ENCODE data around the gene CNGB1.
A peak's percentile ranks its signal among the peaks of the same experiment; 100 is the strongest.
"Not testable (repeated sequence)": the region's sequence is repeated elsewhere in the genome, so short reads cannot be mapped to it uniquely, and the experiment has no call there.

CNGB1 gene

DNA sequence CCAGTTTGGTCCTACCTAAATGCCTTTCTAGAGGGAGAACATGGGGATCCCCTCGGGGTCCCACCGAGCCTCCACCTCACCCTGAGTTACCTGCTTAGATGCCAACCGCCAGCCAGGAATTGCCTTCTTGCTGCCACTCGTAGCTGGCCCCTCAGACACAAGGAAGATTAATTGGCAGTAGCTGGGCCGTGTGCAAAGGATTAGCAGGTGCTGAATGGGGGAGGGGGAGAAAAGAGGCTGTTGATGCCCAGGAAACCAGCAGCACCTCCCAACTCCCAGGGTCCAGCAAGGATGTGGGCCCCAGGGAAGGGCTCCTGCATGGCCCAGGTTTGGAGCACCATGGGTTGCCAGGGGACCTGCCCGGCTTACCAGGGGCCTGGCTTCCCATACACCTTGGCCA lies at the start of gene CNGB1:
Gene CNGB1 (minus strand): TSS at position 159 of the 400 bp plus-strand sequence. CDS start 3,842 bp downstream, outside the sequence.
- Mint-ChIP-seq H3K4me3 (no peak within 1 kb of the TSS), H3K9me3 (no peaks in the 10 kb centered on the region), H3K36me3 (no peaks in the 10 kb centered on the region), H3K27ac (no peak within 1 kb of the TSS), H3K4me1 (no peaks in the 10 kb centered on the region), H3K27me3 (peaks cover 17% of the 10 kb centered on the region)
- ATAC-seq (ENCODE audit: low read depth) (no peak), DNase-seq (ENCODE audit: low spot score in 2 of 2) (no peak)

DNA sequence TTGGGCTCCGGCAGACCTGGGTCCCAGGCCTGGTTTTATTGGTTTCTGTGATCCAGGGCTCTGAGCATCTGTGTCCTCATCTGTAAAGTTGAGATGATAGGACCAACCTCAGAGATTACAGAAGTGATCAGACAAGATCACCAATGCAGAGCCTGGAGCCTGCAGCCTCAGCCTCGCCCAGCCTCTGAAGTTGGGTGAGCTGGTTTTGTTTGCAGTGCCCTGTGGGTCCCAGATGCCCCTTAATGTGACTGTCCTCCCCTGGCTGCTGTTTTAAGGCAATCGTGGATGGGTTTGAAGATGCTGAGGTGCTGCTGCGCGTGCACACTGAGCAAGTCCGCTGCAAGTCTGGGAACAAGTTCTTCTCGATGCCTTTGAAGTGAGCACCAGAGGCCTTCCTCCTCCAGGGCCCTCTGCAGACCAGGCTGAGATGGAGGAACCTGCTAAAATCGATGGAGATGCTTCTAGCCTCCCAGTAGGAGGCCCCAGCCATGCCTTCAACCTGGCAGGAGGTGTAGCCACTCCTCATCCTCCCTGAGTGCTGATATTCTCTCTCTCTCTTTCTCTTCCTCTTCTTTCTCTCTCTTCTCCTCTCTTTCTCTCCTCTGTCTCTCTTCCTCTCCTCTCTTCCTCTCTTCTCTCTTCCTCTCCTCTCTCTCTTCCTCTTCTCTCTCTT lies 49.1 kb upstream of the CNGB1 start:
- Mint-ChIP-seq H3K4me3 (no peak overlapping the region), H3K36me3 (peaks cover 5% of the 10 kb centered on the region), H3K4me1 (peaks cover 10% of the 10 kb centered on the region), H3K27ac (peak overlapping the region; percentile 60), H3K9me3 (no peaks in the 10 kb centered on the region), H3K27me3 (peaks cover under 1% of the 10 kb centered on the region)
- no peak for DNase-seq (ENCODE audit: low spot score in 2 of 2)
- ATAC-seq (ENCODE audit: low read depth) = no peak

DNA sequence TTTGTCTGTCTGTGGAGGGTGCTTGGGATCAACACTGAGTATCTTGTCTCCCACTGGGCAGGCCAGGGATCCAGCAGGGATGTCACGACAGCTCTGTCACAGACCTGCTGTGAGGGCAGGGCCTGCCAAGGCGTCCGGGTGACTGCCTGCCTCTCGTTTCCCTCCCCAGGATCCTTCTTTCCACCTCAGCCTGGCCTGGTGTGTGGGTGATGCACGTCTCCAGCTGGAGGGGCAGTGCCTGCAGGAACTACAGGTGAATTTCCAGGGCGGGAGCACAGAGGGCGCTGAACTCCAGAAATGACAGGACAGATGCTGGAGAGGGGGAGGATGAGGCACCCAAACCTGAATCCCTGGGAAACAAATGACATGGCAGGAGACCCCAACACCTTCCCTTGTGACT lies 47.9 kb upstream of the CNGB1 start:
- Mint-ChIP-seq H3K9me3 (no peaks in the 10 kb centered on the region), H3K27ac (no peak overlapping the region), H3K27me3 (no peaks in the 10 kb centered on the region), H3K4me1 (peaks cover 6% of the 10 kb centered on the region), H3K36me3 (peaks cover 5% of the 10 kb centered on the region), H3K4me3 (no peak overlapping the region)
- DNase-seq (ENCODE audit: low spot score in 2 of 2) (no peak), ATAC-seq (ENCODE audit: low read depth) (no peak)

DNA sequence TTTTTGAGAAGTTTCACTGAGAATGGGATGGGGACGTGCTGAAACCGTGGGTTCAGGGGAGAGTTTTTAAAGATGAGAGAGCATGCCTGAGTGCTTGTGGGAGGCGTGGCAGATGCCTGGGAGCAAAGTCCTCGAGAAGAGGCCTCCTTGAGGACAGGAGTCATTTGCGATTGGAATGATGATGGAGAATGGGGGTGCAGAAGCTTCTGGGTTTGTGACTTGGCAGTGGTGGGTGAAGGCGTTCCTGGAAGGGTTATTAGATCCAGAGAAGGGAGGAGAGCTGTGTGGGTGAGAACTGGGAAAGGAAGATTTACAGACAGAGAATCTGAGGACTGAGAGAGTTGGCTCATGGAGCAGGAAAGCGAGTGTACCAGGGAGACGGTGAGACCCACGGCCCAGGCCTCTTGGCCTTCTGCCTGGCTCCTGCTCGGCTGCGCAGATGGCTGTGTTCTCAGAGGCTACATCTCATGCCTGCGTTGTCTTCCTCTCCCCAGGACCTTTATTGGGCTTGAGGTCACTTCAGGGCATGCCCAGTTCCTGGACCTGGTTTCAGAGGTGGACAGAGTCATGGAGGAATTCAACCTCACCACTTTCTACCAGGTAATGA lies 46.0 kb upstream of the CNGB1 start:
- ATAC-seq (ENCODE audit: low read depth) (no peak), DNase-seq (ENCODE audit: low spot score in 2 of 2) (no peak)
- H3K36me3 Mint-ChIP-seq = peaks cover 5% of the 10 kb centered on the region
- no peaks in the 10 kb centered on the region for H3K27me3 Mint-ChIP-seq
- no peak overlapping the region for H3K27ac Mint-ChIP-seq
- H3K9me3 Mint-ChIP-seq = no peaks in the 10 kb centered on the region
- H3K4me3 Mint-ChIP-seq = no peak overlapping the region
- peaks cover 6% of the 10 kb centered on the region for H3K4me1 Mint-ChIP-seq

DNA sequence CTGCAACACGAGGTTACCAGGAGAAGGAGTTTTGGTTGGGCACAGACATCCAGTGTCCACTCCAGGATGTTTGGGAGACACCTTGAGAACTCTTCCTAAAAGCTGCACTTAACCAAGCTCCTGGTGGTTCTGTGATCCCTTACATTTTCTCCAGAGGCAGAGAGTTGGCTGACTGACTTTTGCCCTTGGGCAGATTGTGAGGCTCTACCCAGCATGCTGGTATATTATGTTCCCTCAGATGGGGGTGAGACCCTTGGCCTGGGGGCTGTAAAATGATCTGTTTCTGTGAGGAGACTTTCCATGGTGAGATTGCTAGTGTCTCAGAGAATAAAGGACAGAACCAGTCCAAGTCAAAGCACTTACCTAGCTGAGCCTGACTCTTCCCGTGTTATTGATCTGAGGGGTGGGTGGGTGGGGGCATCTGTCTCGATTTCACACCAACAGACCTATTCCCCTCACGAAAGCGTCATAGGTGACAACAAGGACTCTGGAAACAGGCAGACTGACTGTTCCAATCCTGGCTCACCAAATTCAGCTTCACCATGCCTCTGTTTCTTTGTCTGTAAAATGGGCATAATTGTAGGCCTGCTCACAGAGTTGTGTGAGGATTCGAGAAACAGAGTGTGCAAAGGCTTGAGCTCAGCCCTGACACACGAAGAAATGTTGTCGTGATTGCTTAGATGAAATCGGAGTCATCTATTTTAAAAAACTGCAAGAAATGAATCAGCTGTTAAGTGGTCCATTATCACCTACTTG lies 42.5 kb upstream of the CNGB1 start:
- Mint-ChIP-seq H3K27ac (no peak overlapping the region), H3K9me3 (no peaks in the 10 kb centered on the region), H3K27me3 (no peaks in the 10 kb centered on the region), H3K36me3 (peaks cover 13% of the 10 kb centered on the region), H3K4me3 (no peak overlapping the region), H3K4me1 (no peaks in the 10 kb centered on the region)
- DNase-seq (ENCODE audit: low spot score in 2 of 2) (no peak), ATAC-seq (ENCODE audit: low read depth) (no peak)

DNA sequence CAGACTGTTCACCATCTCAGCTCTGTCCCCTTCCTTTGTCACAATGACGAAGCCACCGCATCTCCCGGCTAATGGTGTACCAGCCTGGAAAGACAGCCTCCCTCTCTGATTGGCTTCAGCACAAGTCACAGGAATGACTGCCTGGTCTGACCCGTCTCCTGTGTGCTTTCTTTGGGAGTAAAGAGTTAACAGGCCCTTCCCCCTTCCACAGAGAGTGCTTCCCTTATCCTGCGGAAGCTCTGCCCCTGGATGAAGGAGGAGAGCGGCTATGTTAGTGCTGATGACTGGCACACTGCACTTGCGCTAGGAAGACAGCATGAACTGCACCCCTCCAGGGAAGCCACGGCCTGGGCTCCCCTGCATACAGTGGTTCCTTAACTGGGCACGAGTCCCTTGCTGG lies 41.6 kb upstream of the CNGB1 start:
- Mint-ChIP-seq H3K36me3 (peaks cover 13% of the 10 kb centered on the region), H3K4me1 (no peaks in the 10 kb centered on the region), H3K9me3 (no peaks in the 10 kb centered on the region), H3K4me3 (no peak overlapping the region), H3K27me3 (no peaks in the 10 kb centered on the region), H3K27ac (no peak overlapping the region)
- no peak for DNase-seq (ENCODE audit: low spot score in 2 of 2)
- no peak for ATAC-seq (ENCODE audit: low read depth)

DNA sequence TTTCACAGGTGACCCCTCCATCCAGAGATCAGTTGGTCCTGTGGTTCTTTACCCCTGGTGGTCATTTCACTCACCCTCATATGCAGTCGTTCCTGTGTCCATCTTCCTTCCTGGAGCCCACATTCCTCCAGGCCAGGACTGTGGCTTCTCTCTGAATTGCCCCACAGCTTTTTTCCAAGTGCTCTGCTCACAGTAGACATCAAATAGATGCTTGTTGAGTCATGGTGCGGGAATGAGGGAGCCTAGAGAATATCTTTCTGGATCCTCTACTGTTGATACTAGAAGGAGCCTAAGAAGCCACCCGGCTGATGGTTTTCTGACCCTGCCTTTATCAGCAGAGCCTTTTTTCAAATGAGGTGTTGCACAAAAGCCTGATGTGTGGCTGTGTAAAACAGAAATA lies 40.7 kb upstream of the CNGB1 start:
- no peak overlapping the region for H3K27ac Mint-ChIP-seq
- peaks cover 18% of the 10 kb centered on the region for H3K36me3 Mint-ChIP-seq
- H3K4me3 Mint-ChIP-seq = no peak overlapping the region
- ATAC-seq (ENCODE audit: low read depth) (no peak), DNase-seq (ENCODE audit: low spot score in 2 of 2) (no peak)
- no peaks in the 10 kb centered on the region for H3K9me3 Mint-ChIP-seq
- no peaks in the 10 kb centered on the region for H3K27me3 Mint-ChIP-seq
- H3K4me1 Mint-ChIP-seq = no peaks in the 10 kb centered on the region

DNA sequence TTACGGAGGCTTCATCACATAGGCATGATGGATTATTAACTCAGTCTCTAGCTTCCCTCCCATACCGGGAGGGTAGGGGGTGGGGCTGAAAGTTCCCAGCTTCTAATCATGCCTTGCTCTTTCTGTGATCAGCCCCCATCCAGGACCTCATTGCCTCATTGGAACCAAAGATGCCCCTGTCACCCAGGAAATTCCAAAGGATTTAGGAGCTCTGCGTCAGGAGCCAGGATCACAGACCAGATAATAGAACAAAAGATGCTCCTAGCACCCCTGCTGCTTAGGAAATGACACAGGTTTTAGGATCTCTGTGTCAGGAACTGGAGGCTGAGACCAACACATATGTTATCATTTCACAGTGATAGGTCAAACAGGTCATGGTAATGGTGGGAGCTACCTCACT lies 40.0 kb upstream of the CNGB1 start:
- Mint-ChIP-seq H3K27me3 (no peaks in the 10 kb centered on the region), H3K4me3 (no peak overlapping the region), H3K27ac (no peak overlapping the region), H3K36me3 (peaks cover 20% of the 10 kb centered on the region), H3K9me3 (no peaks in the 10 kb centered on the region), H3K4me1 (no peaks in the 10 kb centered on the region)
- DNase-seq (ENCODE audit: low spot score in 2 of 2) = no peak
- no peak for ATAC-seq (ENCODE audit: low read depth)

DNA sequence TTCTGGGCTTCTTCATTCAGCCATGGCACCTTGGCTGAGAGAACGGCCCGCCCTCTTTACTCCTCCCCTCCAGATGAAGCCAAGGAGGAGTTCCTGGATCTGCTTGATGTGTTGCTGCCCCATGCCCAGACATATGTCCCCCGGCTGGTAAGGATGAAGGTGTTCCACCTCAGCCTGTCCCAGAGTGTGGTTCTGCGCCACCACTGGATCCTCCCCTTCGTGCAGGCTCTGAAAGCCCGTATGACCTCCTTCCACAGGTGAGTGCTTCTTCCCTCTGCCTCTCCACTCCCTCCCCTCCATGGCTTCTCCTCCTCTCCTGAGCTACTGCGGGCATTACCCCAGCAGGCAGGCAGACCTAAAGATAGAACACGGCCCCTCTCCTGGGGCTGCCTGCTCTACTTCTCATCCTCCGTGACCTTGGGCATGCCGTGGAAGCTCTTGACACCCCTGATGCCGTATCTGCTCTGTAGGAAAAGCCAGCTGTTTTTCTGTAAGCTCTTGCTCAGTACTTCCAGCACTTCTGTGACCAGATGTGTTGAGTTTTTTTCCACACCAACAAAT lies 39.0 kb upstream of the CNGB1 start:
- no peak for ATAC-seq (ENCODE audit: low read depth)
- H3K27ac Mint-ChIP-seq = no peak overlapping the region
- H3K9me3 Mint-ChIP-seq = no peaks in the 10 kb centered on the region
- DNase-seq (ENCODE audit: low spot score in 2 of 2) = no peak
- peaks cover under 1% of the 10 kb centered on the region for H3K4me1 Mint-ChIP-seq
- H3K36me3 Mint-ChIP-seq = peaks cover 20% of the 10 kb centered on the region
- H3K4me3 Mint-ChIP-seq = no peak overlapping the region
- no peaks in the 10 kb centered on the region for H3K27me3 Mint-ChIP-seq

DNA sequence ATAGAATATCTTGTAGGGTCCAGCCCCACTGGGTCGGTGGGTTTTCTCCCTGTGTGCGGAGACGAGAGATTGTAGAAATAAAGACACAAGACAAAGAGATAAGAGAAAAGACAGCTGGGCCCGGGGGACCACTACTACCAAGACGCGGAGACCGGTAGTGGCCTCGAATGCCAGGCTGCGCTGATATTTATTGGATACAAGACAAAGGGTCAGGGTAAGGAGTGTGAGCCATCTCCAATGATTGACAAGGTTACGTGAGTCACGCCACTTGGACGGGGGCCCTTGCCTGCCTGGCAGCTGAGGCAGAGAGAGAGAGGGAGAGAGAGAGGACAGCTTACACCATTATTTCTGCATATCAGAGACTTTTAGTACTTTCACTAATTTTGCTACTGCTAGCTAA lies 33.8 kb upstream of the CNGB1 start:
- H3K4me3 Mint-ChIP-seq; H3K27me3 Mint-ChIP-seq; H3K27ac Mint-ChIP-seq; ATAC-seq (ENCODE audit: low read depth); H3K9me3 Mint-ChIP-seq; DNase-seq (ENCODE audit: low spot score in 2 of 2): not testable (repeated sequence)
- Mint-ChIP-seq H3K36me3 (peaks cover 14% of the 10 kb centered on the region), H3K4me1 (peaks cover 18% of the 10 kb centered on the region)

DNA sequence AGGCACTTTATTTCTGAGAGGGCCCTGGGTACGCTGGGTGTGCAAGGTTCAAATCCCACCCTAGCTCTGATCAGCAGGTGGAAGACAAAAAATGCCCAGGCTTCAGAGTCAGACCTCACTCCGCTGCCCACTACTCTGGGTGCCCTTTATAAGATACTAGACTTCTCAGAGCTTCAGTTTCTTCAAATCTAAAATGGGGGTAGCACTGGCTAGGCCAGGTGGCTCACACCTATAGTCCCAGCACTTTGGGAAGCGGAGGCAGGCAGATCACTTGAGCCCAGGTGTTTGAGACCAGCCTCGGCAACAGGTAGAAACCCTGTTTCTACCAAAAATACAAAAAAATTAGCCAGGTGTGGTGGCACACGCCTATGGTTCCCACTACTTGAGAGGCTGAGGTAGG lies 32.0 kb upstream of the CNGB1 start:
- Mint-ChIP-seq H3K4me1 (peaks cover 26% of the 10 kb centered on the region), H3K27ac (no peak overlapping the region), H3K36me3 (peaks cover 14% of the 10 kb centered on the region), H3K27me3 (no peaks in the 10 kb centered on the region), H3K4me3 (no peak overlapping the region), H3K9me3 (no peaks in the 10 kb centered on the region)
- no peak for DNase-seq (ENCODE audit: low spot score in 2 of 2)
- no peak for ATAC-seq (ENCODE audit: low read depth)

DNA sequence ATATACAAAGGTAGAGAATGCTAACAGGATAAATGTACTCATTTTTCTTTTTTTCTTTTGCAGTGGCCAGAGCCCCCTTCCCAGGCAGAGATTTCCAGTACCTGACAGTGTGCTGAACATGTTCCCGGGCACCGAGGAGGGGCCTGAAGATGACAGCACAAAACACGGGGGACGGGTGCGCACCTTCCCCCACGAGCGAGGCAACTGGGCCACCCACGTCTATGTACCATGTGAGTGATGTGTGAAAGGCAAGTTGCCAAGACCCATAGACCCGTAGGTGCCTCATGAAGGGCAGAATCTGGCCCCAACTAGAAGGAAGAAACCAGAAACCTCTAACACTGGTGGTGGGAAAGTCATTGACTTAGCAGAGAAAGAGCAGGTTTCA lies 31.5 kb upstream of the CNGB1 start:
- H3K4me1 Mint-ChIP-seq = peaks cover 26% of the 10 kb centered on the region
- no peak for DNase-seq (ENCODE audit: low spot score in 2 of 2)
- ATAC-seq (ENCODE audit: low read depth) = no peak
- H3K27ac Mint-ChIP-seq = no peak overlapping the region
- H3K9me3 Mint-ChIP-seq = no peaks in the 10 kb centered on the region
- no peaks in the 10 kb centered on the region for H3K27me3 Mint-ChIP-seq
- peaks cover 15% of the 10 kb centered on the region for H3K36me3 Mint-ChIP-seq
- no peak overlapping the region for H3K4me3 Mint-ChIP-seq

DNA sequence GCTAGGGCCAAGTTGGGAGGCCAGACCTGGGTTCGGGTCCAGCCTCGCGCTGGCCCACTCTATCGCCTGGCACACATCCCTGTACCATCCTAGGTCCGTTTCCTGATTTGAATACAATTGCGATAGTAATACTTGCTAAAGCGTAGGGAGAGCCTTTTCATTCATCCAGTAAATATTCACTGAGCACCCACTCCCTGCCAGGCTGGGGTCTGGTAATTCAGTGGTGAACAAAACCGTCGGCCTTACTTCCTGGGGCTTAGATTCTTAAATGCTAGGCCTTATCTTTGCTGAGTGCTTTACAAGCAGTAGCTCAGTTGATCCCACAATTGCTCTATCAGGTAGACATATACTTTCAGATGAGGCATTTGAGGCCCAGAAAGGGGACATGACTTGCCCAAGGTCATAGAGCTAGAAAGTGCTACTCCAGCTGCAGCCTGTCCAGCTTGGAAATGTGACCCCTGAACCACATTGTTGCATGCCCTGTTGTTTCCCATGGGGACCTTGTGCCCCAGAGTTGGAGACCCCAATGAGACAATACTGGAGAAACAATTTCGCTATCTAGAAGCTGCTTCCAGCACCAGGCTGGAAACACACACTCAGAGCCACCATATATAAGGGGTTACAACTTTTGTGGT lies 31.0 kb upstream of the CNGB1 start:
- Mint-ChIP-seq H3K4me1 (peaks cover 26% of the 10 kb centered on the region), H3K9me3 (no peaks in the 10 kb centered on the region), H3K27me3 (no peaks in the 10 kb centered on the region), H3K4me3 (peak overlapping the region; percentile 90), H3K36me3 (peaks cover 14% of the 10 kb centered on the region), H3K27ac (peak overlapping the region; percentile 87)
- DNase-seq (ENCODE audit: low spot score in 2 of 2) = no peak
- no peak for ATAC-seq (ENCODE audit: low read depth)

Measured in memory B cell (primary cell).